Effector memory CD4-positive, alpha-beta T cell (primary cell): ENCODE results near the gene SLC39A9.
"Not testable (repeated sequence)": the region's sequence is repeated elsewhere in the genome, so short reads cannot be mapped to it uniquely, and the experiment has no call there.

Source experiments
- DNase-seq, 3 donors: peaks; one replicate each; pipeline ENCODE4 v3.0.0-alpha.2; 2020
- H3K27ac ChIP-seq: 2 replicates; pipeline ENCODE4 v1.7.0; 2013; ENCODE audit warnings: mild to moderate bottlenecking, low read length, moderate library complexity; ENCODE audit not compliant: insufficient read depth, poor library complexity, severe bottlenecking
- H3K27me3 ChIP-seq: replicated peaks from 2 replicates; pipeline ENCODE4 v1.7.0; 2013; ENCODE audit warnings: mild to moderate bottlenecking, low read length; ENCODE audit not compliant: insufficient read depth, control insufficient read depth, poor library complexity, severe bottlenecking
- H3K36me3 ChIP-seq: 2 replicates; pipeline ENCODE4 v1.7.0; 2013; ENCODE audit warnings: mild to moderate bottlenecking, low read length, moderate library complexity; ENCODE audit not compliant: control insufficient read depth, insufficient read depth
- H3K4me1 ChIP-seq: 2 replicates; pipeline ENCODE4 v1.7.0; 2013; ENCODE audit warnings: low read length, mild to moderate bottlenecking; ENCODE audit not compliant: control insufficient read depth, insufficient read depth, poor library complexity, severe bottlenecking
- H3K4me3 ChIP-seq: 2 replicates; pipeline ENCODE4 v1.7.0; 2013; ENCODE audit warnings: low read length, low read depth, mild to moderate bottlenecking; ENCODE audit not compliant: insufficient read depth, poor library complexity, severe bottlenecking
- H3K9me3 ChIP-seq: 2 replicates; pipeline ENCODE4 v1.7.0; 2013; ENCODE audit warnings: mild to moderate bottlenecking, low read length, moderate library complexity; ENCODE audit not compliant: control insufficient read depth

SLC39A9 gene

DNA sequence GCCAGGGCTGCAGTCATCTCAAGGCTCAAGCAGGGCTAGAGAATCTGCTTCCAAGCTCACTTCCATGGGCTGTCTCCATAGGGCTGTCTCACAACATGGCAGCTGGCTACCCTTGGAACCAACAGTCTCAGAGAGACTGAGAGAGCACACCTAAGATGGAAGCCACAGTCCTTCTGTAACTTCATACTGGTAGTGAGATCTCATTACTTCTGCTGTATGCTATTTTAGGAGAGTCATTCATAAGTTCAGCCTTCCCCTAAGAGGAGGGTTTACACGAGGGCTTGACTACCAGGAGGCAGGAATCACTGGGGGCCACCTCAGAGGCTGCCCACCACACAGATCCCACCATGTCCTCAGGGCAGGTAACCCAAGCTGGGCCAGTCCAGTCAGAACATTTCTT, 30.1 kb upstream of the SLC39A9 start:
- no peaks in the 10 kb centered on the region for H3K36me3 ChIP-seq
- no peaks in the 10 kb centered on the region for H3K27me3 ChIP-seq
- H3K27ac ChIP-seq: no peak overlapping the region
- no peak for DNase-seq
- H3K4me1 ChIP-seq: no peaks in the 10 kb centered on the region
- H3K4me3 ChIP-seq: no peak overlapping the region
- H3K9me3 ChIP-seq: no peaks in the 10 kb centered on the region

- Histone ChIP-seq H3K4me1 (no peaks in the 10 kb centered on the region), H3K27me3 (no peaks in the 10 kb centered on the region), H3K4me3 (no peak overlapping the region), H3K9me3 (no peaks in the 10 kb centered on the region), H3K36me3 (no peaks in the 10 kb centered on the region), H3K27ac (no peak overlapping the region)
- DNase-seq: no peak
These were observed 28.4 kb upstream of the SLC39A9 start for GRCh38 chr14:69370061-69370460.

DNA sequence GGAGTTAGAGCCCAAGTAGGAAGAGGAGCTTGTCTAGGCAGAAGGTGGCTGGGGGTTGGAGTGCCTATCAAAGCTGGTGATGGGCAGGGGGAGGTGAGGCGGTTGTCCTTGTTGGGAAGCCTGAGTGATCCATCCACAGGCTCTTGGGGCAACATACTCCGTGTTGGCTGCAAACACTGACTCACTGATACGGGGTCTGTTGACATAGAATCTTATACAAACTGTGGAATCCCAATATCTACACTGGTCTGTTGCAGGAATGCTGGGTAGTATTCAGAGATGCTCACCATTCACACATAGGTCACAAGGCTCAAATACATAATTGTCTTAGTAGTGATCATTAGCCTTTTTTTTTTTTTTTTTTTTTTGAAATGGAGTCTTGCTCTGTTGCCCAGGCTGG, 26.3 kb upstream of the SLC39A9 start:
- H3K27ac ChIP-seq: no peak overlapping the region
- no peaks in the 10 kb centered on the region for H3K27me3 ChIP-seq
- no peak overlapping the region for H3K4me3 ChIP-seq
- H3K4me1 ChIP-seq: no peaks in the 10 kb centered on the region
- no peak for DNase-seq
- no peaks in the 10 kb centered on the region for H3K9me3 ChIP-seq
- H3K36me3 ChIP-seq: peaks cover 9% of the 10 kb centered on the region

GRCh38 chr14:69373104-69373503, 25.4 kb upstream of the SLC39A9 start:
- no peaks in the 10 kb centered on the region for H3K27me3 ChIP-seq
- H3K4me3 ChIP-seq: no peak overlapping the region
- peaks cover 9% of the 10 kb centered on the region for H3K36me3 ChIP-seq
- no peak for DNase-seq
- no peaks in the 10 kb centered on the region for H3K9me3 ChIP-seq
- H3K27ac ChIP-seq: no peak overlapping the region
- no peaks in the 10 kb centered on the region for H3K4me1 ChIP-seq

DNA sequence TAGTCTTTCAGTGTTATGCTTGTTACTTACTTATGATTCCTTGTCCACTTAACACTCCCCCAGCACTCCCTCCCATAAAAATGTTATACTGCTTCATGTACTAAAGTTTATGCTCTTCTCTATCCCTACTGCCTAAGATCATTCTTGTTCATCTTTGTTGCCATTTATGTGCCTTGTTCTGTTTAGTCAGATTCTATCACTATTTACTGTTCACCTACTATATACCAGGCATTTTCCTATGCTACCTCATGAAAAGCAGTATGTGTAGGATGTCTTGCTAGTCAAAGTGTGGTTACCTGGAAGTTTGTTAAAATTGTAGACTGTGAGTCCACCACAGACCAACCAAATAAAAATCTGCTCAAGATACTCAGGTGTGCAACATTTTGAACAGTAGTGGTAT, 24.3 kb upstream of the SLC39A9 start:
- Histone ChIP-seq H3K36me3 (peaks cover 12% of the 10 kb centered on the region), H3K4me1 (no peaks in the 10 kb centered on the region), H3K27ac (no peak overlapping the region), H3K27me3 (no peaks in the 10 kb centered on the region), H3K4me3 (no peak overlapping the region), H3K9me3 (no peaks in the 10 kb centered on the region)
- DNase-seq: no peak

DNA sequence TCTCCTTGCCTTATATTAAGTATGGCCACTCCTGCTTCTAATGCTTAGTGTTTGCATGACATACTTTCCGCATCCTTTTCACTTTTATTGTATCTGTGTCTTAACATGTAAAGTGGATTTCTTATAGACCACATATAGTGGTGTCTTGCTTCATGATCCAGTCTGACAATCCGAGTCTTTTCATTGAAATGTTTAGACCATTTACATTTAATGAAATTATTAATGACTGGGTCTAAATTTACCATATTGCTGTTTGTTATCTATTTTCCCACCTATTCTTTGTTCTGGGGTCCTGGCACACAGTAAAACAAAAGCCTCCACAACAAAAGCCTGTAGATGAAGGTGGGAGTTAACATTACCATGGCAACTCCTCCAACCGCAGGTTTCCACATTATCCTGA, 23.3 kb upstream of the SLC39A9 start:
- H3K36me3 ChIP-seq: peaks cover 22% of the 10 kb centered on the region
- H3K4me3 ChIP-seq: no peak overlapping the region
- no peaks in the 10 kb centered on the region for H3K9me3 ChIP-seq
- H3K27me3 ChIP-seq: no peaks in the 10 kb centered on the region
- no peak for DNase-seq
- H3K4me1 ChIP-seq: no peaks in the 10 kb centered on the region
- no peak overlapping the region for H3K27ac ChIP-seq

DNA sequence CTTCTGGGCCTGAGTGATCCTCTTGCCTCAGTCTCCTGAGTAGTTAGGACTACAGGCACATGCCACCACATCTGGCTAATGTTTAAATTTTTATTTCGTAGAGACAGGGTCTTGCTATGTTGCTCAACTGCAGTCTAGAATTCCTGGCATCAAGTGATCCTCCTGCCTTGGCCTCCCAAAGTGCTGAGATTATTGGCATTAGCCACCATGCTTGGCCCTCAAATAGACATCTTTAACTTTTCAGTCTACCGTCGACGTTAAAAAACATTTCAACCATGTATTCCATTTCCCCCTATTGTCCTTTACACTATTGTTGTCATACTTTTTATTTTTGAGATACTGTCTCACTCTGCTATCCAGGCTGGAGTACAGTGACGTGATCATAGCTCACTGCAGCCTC, 22.8 kb upstream of the SLC39A9 start:
- DNase-seq: no peak
- H3K9me3 ChIP-seq: no peaks in the 10 kb centered on the region
- H3K36me3 ChIP-seq: peaks cover 22% of the 10 kb centered on the region
- no peak overlapping the region for H3K4me3 ChIP-seq
- no peaks in the 10 kb centered on the region for H3K4me1 ChIP-seq
- H3K27ac ChIP-seq: no peak overlapping the region
- no peaks in the 10 kb centered on the region for H3K27me3 ChIP-seq

GRCh38 chr14:69376439-69376838, 22.1 kb upstream of the SLC39A9 start:
- no peak overlapping the region for H3K27ac ChIP-seq
- H3K9me3 ChIP-seq: no peaks in the 10 kb centered on the region
- no peaks in the 10 kb centered on the region for H3K27me3 ChIP-seq
- no peak for DNase-seq
- no peak overlapping the region for H3K4me3 ChIP-seq
- peaks cover 22% of the 10 kb centered on the region for H3K36me3 ChIP-seq
- no peaks in the 10 kb centered on the region for H3K4me1 ChIP-seq

DNA sequence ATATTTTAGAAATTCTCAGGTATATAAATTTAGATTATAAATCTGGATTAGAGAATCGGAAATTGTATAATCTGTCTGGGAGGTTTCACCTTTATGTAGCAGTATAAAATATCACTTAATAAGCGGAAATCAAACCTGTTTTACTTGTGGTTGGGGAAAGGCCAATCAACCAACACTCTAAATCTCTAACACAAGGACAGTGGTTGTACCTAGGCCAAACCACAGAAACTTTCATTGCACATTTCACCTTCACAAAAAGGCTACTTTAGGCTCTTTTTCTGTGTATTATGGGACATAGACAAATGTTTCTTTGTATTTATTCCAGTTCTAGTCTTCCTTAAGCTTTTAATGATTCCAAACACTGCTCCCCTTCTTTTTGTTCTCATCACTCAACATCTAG, 20.2 kb upstream of the SLC39A9 start:
- H3K27ac ChIP-seq: no peak overlapping the region
- no peaks in the 10 kb centered on the region for H3K9me3 ChIP-seq
- no peak for DNase-seq
- H3K27me3 ChIP-seq: no peaks in the 10 kb centered on the region
- H3K36me3 ChIP-seq: peaks cover 36% of the 10 kb centered on the region
- H3K4me3 ChIP-seq: no peak overlapping the region
- H3K4me1 ChIP-seq: no peaks in the 10 kb centered on the region

DNA sequence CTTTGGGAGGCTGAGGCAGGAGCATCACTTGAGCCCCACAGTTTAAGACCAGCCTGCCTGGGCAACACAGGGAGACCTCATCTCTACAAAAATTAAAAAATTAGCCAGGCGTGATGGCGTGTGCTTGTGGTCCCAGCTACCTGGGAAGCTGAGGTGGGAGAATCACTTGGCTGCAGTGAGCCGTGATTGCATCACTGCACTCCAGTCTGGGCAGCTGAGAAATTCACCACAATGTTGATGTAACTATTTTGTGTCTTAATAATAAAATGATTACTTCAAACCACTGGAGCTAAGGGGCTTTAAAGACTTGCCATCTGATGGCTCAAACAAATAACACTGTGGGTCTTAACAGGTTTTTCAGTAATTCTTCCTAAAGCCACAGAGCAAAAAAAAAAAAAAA, 11.2 kb upstream of the SLC39A9 start:
- Histone ChIP-seq H3K4me1 (peaks cover 1% of the 10 kb centered on the region), H3K36me3 (peaks cover 40% of the 10 kb centered on the region), H3K9me3 (no peaks in the 10 kb centered on the region), H3K4me3 (no peak overlapping the region), H3K27me3 (no peaks in the 10 kb centered on the region), H3K27ac (no peak overlapping the region)
- no peak for DNase-seq

- H3K4me1 ChIP-seq, H3K27me3 ChIP-seq, DNase-seq, H3K9me3 ChIP-seq, H3K27ac ChIP-seq, H3K4me3 ChIP-seq: not testable (repeated sequence)
- peaks cover 37% of the 10 kb centered on the region for H3K36me3 ChIP-seq
These were observed 7.1 kb upstream of the SLC39A9 start for GRCh38 chr14:69391400-69391799.
